ENCODE data around the gene HIBCH. TPM values are rescaled to one million over a fixed set of nuclear protein-coding genes. Genes with fewer than 3 reads are reported as not detected.

HIBCH gene
- total RNA-seq, 2 experiments from 2014 or later: 17.2 to 18.7 TPM

- peak; percentile 70 for ATAC-seq
- CTCF ChIA-PET: interaction anchor here (0.8 to 1.4 kb wide), 4 partner anchors 9 to 382 kb away, joined by 3 to 4 read pairs (median 3); no protein-coding TSS in a partner anchor
- Mint-ChIP-seq H3K36me3 (no peaks in the 10 kb centered on the region), H3K4me3 (no peak overlapping the region), H3K9me3 (ENCODE audit: low read depth) (no peaks in the 10 kb centered on the region), H3K4me1 (peaks cover 11% of the 10 kb centered on the region), H3K27ac (no peak overlapping the region), H3K27me3 (peaks cover 38% of the 10 kb centered on the region)
- no peak for DNase-seq
Measured at GRCh38 chr2:190180313-190181122, 139.1 kb downstream of the HIBCH start.

DNA sequence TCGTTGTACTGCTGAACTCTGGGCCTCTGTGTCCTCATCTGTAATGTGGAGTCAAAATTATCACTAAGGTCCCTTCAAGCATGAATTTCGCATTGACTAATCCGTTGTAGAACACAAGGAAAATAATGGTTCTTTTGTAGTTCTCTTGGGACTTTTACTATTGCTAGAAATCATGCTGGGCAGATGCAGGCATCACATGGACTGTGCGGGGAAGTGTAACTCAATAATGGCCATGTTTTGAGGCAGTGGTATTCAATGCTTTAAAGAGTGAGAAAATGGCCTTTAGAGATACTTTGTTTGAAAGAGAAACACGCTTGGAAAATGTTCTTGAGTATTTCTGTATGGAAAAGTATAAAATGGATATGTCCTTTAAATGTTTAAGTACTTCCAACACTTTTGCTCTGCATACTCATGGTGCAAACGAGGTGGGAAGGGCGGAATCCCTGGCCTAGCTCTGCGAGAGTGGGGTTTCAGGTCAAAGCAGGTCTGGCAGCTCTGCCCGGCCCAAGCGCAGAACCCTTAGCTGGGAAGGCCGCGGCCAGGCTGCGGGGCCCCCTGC lies 139.8 kb downstream of the HIBCH start:
- Mint-ChIP-seq H3K4me3 (peak overlapping the region; percentile 15), H3K36me3 (no peaks in the 10 kb centered on the region), H3K27ac (no peak overlapping the region), H3K4me1 (peaks cover 11% of the 10 kb centered on the region), H3K27me3 (peaks cover 38% of the 10 kb centered on the region), H3K9me3 (ENCODE audit: low read depth) (no peaks in the 10 kb centered on the region)
- DNase-seq (no peak), ATAC-seq (no peak)
- CTCF ChIA-PET: interaction anchor here (1.3 to 1.4 kb wide), 2 partner anchors 8 to 381 kb away, joined by 3 read pairs; no protein-coding TSS in a partner anchor

DNA sequence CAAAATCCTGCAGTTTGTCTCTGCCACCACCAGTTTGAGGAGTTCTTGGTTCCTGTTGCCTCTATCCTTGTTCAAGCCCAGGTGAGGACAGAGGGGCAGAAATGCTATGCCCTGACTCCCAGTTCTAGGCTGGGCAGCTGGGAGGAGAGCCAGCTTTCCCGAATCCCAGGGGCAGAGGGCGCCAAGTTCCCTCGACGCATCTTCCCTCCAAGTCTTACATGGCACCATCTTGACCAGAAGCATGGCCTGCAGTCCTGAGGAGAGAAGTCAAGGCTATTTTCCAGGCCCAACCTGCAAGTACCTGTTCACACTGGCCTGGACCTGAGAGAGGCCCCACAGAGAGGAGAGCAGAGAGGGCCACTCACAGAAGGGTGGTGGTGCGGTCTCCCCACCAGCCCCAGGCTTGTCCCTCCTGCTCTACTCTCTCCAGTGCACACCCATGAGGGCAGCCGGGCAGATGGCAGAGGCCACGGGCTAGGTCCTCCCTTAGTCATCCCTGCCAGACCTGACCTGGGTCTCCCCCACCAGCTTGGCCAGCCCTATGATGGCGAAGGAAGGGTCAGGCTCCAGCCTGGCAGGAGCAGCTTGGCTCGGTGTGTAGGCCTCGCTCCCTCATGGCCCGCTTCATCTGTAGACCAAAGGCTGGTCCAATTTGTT lies 141.4 kb downstream of the HIBCH start:
- no peak overlapping the region for H3K4me3 Mint-ChIP-seq
- no peak for DNase-seq
- peaks cover 30% of the 10 kb centered on the region for H3K27me3 Mint-ChIP-seq
- H3K9me3 Mint-ChIP-seq (ENCODE audit: low read depth): peaks cover 3% of the 10 kb centered on the region
- H3K36me3 Mint-ChIP-seq: no peaks in the 10 kb centered on the region
- no peak overlapping the region for H3K27ac Mint-ChIP-seq
- H3K4me1 Mint-ChIP-seq: peaks cover 11% of the 10 kb centered on the region
- CTCF ChIA-PET: no interaction called here
- ATAC-seq: no peak

DNA sequence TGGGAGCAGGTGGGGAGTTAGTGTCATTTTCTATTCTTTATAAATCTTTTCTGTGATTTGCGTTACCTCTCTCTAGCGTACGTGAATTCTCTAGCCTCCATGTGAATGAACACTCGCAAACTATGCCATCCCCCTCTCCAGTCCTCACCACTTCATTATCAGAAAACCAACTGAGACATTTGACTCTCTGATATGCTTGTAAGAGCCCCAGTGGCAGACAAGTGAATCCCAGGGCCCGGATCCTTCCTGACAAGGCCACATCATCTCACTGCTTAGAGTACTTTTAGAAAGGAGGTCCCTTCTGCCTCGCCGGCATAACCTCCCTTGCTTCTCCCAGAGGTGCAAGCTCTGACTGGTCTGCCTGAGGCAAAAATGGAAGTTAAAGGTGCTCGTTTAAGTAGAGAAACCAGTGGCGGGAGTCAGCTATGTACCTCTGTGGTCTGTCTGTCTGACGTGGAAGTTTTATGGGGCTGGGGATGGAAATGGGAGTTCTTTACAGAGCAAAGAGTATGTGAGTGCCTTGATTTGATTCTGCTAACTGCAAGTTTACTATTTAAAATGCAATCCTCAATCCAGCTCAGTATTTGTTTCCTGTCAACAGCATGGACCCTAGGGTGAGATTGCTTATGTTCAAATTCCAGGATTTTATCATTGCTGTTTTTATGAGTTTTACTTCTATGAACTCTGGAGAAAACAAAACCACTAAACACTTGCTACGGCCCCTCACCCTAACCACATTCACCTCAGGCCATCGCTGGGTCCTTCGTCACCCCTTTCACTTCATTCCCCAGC lies 142.2 kb downstream of the HIBCH start:
- CTCF ChIA-PET: no interaction called here
- peaks cover 3% of the 10 kb centered on the region for H3K9me3 Mint-ChIP-seq (ENCODE audit: low read depth)
- H3K4me1 Mint-ChIP-seq: peaks cover 11% of the 10 kb centered on the region
- ATAC-seq: no peak
- no peaks in the 10 kb centered on the region for H3K36me3 Mint-ChIP-seq
- no peak for DNase-seq
- H3K4me3 Mint-ChIP-seq: no peak overlapping the region
- peaks cover 26% of the 10 kb centered on the region for H3K27me3 Mint-ChIP-seq
- no peak overlapping the region for H3K27ac Mint-ChIP-seq

DNA sequence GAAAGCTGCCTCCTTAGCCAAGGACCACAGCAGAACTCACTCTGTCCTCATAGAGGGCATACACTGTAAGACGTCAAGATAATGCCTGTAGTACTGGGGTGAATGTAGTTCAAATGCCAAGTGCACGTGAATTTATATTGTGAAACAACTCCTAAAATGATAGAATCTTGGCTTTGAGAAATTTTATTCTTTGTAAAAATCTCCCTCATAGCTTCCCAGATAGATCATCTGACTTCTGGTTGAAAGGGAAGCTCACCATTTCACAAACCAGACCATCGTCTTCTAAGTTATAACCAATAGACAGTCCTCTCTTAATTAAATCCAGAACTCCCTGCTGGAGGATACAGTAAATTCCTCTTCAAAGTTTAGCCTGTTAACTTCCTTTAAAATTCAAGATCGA lies 146.2 kb downstream of the HIBCH start:
- Mint-ChIP-seq H3K4me1 (peaks cover 2% of the 10 kb centered on the region), H3K27me3 (peaks cover 6% of the 10 kb centered on the region), H3K27ac (no peak overlapping the region), H3K4me3 (no peak overlapping the region), H3K9me3 (ENCODE audit: low read depth) (peaks cover 5% of the 10 kb centered on the region), H3K36me3 (no peaks in the 10 kb centered on the region)
- ATAC-seq (no peak), DNase-seq (no peak)
- CTCF ChIA-PET: no interaction called here

GRCh38 chr2:190170673-190171072 lies 149.0 kb downstream of the HIBCH start:
- Mint-ChIP-seq H3K4me3 (no peak overlapping the region), H3K9me3 (ENCODE audit: low read depth) (peaks cover 5% of the 10 kb centered on the region), H3K36me3 (no peaks in the 10 kb centered on the region), H3K27ac (no peak overlapping the region), H3K27me3 (peaks cover 6% of the 10 kb centered on the region), H3K4me1 (no peaks in the 10 kb centered on the region)
- CTCF ChIA-PET: no interaction called here
- ATAC-seq (no peak), DNase-seq (no peak)

DNA sequence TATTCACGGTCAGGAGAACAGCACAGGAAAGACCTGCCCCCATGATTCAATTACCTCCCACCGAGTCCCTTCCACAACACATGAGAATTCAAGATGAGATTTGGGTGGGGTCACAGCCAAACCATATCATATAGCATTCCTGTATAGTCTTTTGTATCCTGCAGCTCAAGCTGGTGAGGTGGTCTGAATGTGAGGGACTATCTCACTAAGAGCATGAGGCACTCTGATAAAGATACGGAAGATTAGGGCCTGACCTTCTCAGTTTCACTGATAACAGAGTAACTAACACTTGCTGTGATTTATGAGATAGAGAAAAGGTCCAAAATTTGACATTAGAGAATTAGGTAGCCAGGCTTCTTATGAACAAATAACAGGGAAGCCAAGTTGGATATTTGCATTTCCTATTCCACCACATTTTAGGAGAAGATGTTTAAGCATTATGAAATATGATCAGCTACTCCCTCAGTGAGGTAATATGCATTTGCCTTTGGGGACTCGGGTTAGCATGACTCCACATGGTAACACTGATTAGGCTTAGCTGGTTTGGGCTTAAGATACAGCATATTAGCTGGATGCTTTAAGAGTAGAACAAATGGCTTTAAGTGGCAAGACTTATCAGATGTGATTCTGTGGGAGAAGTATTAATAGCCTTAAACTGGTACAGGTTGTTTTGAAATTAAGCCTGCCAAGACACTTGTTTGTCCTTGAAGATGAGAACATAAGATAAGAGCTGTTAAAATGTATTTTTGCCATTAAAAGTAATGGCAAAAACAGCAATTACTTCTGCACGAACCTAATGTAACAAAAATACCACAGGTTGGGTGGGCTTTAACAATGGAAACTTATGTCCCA lies 150.2 kb downstream of the HIBCH start:
- H3K36me3 Mint-ChIP-seq: no peaks in the 10 kb centered on the region
- CTCF ChIA-PET: no interaction called here
- H3K4me3 Mint-ChIP-seq: no peak overlapping the region
- H3K27me3 Mint-ChIP-seq: peaks cover 3% of the 10 kb centered on the region
- no peaks in the 10 kb centered on the region for H3K4me1 Mint-ChIP-seq
- peaks cover 5% of the 10 kb centered on the region for H3K9me3 Mint-ChIP-seq (ENCODE audit: low read depth)
- ATAC-seq: no peak
- H3K27ac Mint-ChIP-seq: no peak overlapping the region
- no peak for DNase-seq

- CTCF ChIA-PET: no interaction called here
- Mint-ChIP-seq H3K27me3 (peaks cover 3% of the 10 kb centered on the region), H3K36me3 (no peaks in the 10 kb centered on the region), H3K4me3 (no peak overlapping the region), H3K4me1 (no peaks in the 10 kb centered on the region), H3K27ac (no peak overlapping the region), H3K9me3 (ENCODE audit: low read depth) (peaks cover 2% of the 10 kb centered on the region)
- no peak for DNase-seq
- ATAC-seq: no peak
Measured at GRCh38 chr2:190167702-190168101, 151.9 kb downstream of the HIBCH start.

- Mint-ChIP-seq H3K4me1 (no peaks in the 10 kb centered on the region), H3K9me3 (ENCODE audit: low read depth) (peaks cover 2% of the 10 kb centered on the region), H3K27ac (no peak overlapping the region), H3K27me3 (no peaks in the 10 kb centered on the region), H3K4me3 (no peak overlapping the region), H3K36me3 (no peaks in the 10 kb centered on the region)
- CTCF ChIA-PET: no interaction called here
- ATAC-seq (no peak), DNase-seq (no peak)
Measured at GRCh38 chr2:190165491-190165890, 154.1 kb downstream of the HIBCH start.

DNA sequence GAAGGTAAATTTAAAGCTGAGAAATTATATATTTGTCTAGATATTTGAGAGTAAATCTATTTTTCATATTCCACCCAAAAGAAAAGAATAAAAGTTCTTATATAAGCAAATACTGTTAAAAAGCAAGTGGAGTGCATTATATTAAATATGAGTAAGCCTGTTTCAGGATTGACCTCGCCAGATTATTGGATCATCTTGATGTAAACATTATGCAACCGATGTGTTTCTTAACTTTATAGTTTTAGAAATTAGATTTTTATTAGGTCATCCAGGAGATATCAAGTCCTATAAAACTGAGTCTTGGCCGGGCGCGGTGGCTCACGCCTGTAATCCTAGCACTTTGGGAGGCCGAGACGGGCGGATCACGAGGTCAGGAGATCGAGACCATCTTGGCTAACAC lies 156.8 kb downstream of the HIBCH start:
- CTCF ChIA-PET: no interaction called here
- DNase-seq (no peak), ATAC-seq (no peak)
- no peak overlapping the region for H3K4me3 Mint-ChIP-seq
- H3K4me1 Mint-ChIP-seq: no peaks in the 10 kb centered on the region
- no peaks in the 10 kb centered on the region for H3K36me3 Mint-ChIP-seq
- H3K9me3 Mint-ChIP-seq (ENCODE audit: low read depth): no peaks in the 10 kb centered on the region
- no peaks in the 10 kb centered on the region for H3K27me3 Mint-ChIP-seq
- no peak overlapping the region for H3K27ac Mint-ChIP-seq

DNA sequence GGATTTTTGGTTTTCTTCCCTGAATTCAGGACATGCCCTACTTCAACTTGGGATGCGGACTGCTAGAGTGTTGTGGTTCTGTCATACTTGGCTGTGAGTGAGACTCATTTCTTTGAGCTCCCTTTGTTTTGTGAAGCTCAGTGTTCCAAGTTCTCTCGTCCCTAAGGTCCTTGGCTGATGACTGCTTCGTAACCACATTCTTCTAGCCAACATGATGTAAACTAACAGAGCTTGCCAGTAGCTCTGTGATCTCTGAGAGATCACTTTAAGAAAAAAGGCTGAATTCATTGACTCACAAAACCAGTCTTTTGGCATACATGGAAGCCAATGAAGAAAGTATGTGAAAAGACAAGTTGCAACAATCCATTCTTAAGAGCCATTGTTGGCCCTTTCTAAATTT lies 160.2 kb downstream of the HIBCH start:
- no peaks in the 10 kb centered on the region for H3K36me3 Mint-ChIP-seq
- CTCF ChIA-PET: no interaction called here
- DNase-seq: no peak
- no peaks in the 10 kb centered on the region for H3K4me1 Mint-ChIP-seq
- no peak overlapping the region for H3K27ac Mint-ChIP-seq
- ATAC-seq: no peak
- peaks cover 5% of the 10 kb centered on the region for H3K27me3 Mint-ChIP-seq
- H3K9me3 Mint-ChIP-seq (ENCODE audit: low read depth): no peaks in the 10 kb centered on the region
- no peak overlapping the region for H3K4me3 Mint-ChIP-seq

GRCh38 chr2:190158798-190159434 lies 160.7 kb downstream of the HIBCH start:
- Mint-ChIP-seq H3K4me1 (no peaks in the 10 kb centered on the region), H3K36me3 (no peaks in the 10 kb centered on the region), H3K27ac (no peak overlapping the region), H3K9me3 (ENCODE audit: low read depth) (no peaks in the 10 kb centered on the region), H3K27me3 (peaks cover 5% of the 10 kb centered on the region), H3K4me3 (no peak overlapping the region)
- DNase-seq (no peak), ATAC-seq (no peak)
- CTCF ChIA-PET: no interaction called here

All from activated CD8-positive, alpha-beta memory T cell treated with anti-CD3 and anti-CD28 coated beads, Interleukin-2, amount 10 ng/mL, durations not matched to agents 7 days and 5 days (primary cell).